H1 (cell line): ENCODE data around the gene PYCARD. TPM values are rescaled to one million over a fixed set of nuclear protein-coding genes. Genes with fewer than 3 reads are reported as not detected.
"Not testable (repeated sequence)": the region's sequence is repeated elsewhere in the genome, so short reads cannot be mapped to it uniquely, and the experiment has no call there.

Experiments
- CTCF ChIA-PET: fragments of 300-600 bp; sonication (Branson Sonifier 250); formaldehyde crosslinking; loops from one replicate; lab custom pipeline; 2021; ENCODE audit not compliant: partially characterized antibody; lab: Charles Lee
- POLR2A ChIA-PET: fragments of 300-600 bp; sonication (Branson Sonifier 250); formaldehyde crosslinking; loops from one replicate; lab custom pipeline; 2021; ENCODE audit warnings: inconsistent platforms; ENCODE audit not compliant: partially characterized antibody; lab: Charles Lee
- DNase-seq, 2 experiments: peaks; one replicate each; pipeline versions ENCODE4 v3.0.0 to v3.0.0-alpha.2; 2010 to 2022; ENCODE audit warnings: low spot score in 2 of 2, low read depth in 1 of 2, mixed read lengths in 1 of 2
- FAIRE-seq: peaks from 2 replicates; lab custom pipeline; 2011; peaks lifted over from hg19 to GRCh38; lab: Jason Lieb, UNC
- H2AFZ ChIP-seq: 2 replicates; pipeline ENCODE4 v1.8.1; 2012; ENCODE audit warnings: low read length, inconsistent platforms
- H2AK5ac ChIP-seq: 2 replicates; pipeline ENCODE4 v1.6.1; 2013; ENCODE audit warnings: low read depth, low read length
- H2BK120ac ChIP-seq: replicated peaks from 2 replicates; pipeline ENCODE3; 2013; ENCODE audit warnings: low read depth, low read length, inconsistent platforms
- H2BK12ac ChIP-seq: 2 replicates; pipeline ENCODE4 v1.6.1; 2013; ENCODE audit warnings: low read depth, low read length
- H2BK15ac ChIP-seq: 2 replicates; pipeline ENCODE4 v1.6.1; 2013; ENCODE audit warnings: low read length
- H2BK20ac ChIP-seq: 2 replicates; pipeline ENCODE4 v1.6.1; 2013; ENCODE audit warnings: low read length
- H2BK5ac ChIP-seq: 2 replicates; pipeline ENCODE4 v1.6.1; 2013; ENCODE audit warnings: low read depth, low read length
- H3K14ac ChIP-seq: 2 replicates; pipeline ENCODE4 v1.6.1; 2013; ENCODE audit warnings: inconsistent platforms; ENCODE audit not compliant: insufficient read length
- H3K18ac ChIP-seq: 2 replicates; pipeline ENCODE4 v1.6.1; 2013; ENCODE audit warnings: low read length; ENCODE audit errors: extremely low read depth
- H3K23ac ChIP-seq: 2 replicates; pipeline ENCODE4 v1.6.1; 2013; ENCODE audit warnings: inconsistent platforms; ENCODE audit not compliant: insufficient read length
- H3K23me2 ChIP-seq: 2 replicates; pipeline ENCODE4 v1.6.1; 2013; ENCODE audit warnings: low read depth, low read length
- H3K27ac ChIP-seq: 2 replicates; pipeline ENCODE4 v1.6.1; 2011; ENCODE audit warnings: low read depth, low read length, inconsistent platforms
- H3K27me3 ChIP-seq, 4 experiments: replicated peaks in 1 of 4; 1 replicate in 1 of 4; 2 replicates in 3 of 4; pipeline versions ENCODE4 v1.6.1 to v1.8.1; 2011 to 2013; ENCODE audit warnings: low read length in 3 of 4, mild to moderate bottlenecking in 3 of 4, inconsistent platforms in 2 of 4, mixed read lengths in 2 of 4, moderate library complexity in 1 of 4; ENCODE audit not compliant: control insufficient read depth in 3 of 4, insufficient read depth in 3 of 4; ENCODE audit errors: extremely low read depth in 1 of 4
- H3K36me3 ChIP-seq, 4 experiments: 2 replicates each; pipeline versions ENCODE4 v1.6.1 to v1.8.1; 2011 to 2013; ENCODE audit warnings: mild to moderate bottlenecking in 4 of 4, low read length in 3 of 4, moderate library complexity in 2 of 4, control low read depth in 1 of 4, inconsistent platforms in 1 of 4; ENCODE audit not compliant: insufficient read depth in 4 of 4, control insufficient read depth in 2 of 4
- H3K4ac ChIP-seq: replicated peaks from 2 replicates; pipeline ENCODE3; 2013; ENCODE audit warnings: low read length, low read depth, mixed read lengths, inconsistent platforms; ENCODE audit not compliant: insufficient read length
- H3K4me1 ChIP-seq, 4 experiments: replicated peaks in 1 of 4; 1 replicate in 1 of 4; 2 replicates in 3 of 4; pipeline versions ENCODE4 v1.6.1 to v1.8.1; 2011 to 2013; ENCODE audit warnings: low read length in 3 of 4, inconsistent platforms in 2 of 4, mixed read lengths in 1 of 4; ENCODE audit not compliant: insufficient read depth in 4 of 4, control insufficient read depth in 3 of 4
- H3K4me2 ChIP-seq, 2 experiments: 2 replicates each; pipeline versions ENCODE4 v1.6.1 to v1.8.1; 2011 to 2013; ENCODE audit warnings: low read depth in 2 of 2, low read length in 2 of 2, control low read depth in 1 of 2, inconsistent platforms in 1 of 2, mild to moderate bottlenecking in 1 of 2; ENCODE audit not compliant: insufficient read depth in 1 of 2
- H3K4me3 ChIP-seq, 4 experiments: fragments of 200-600, 300-600 bp in 1 of 4; sonication (generic), shearing (Covaris generic), sonication (Bioruptor Twin) in 1 of 4; 2 replicates each; pipeline versions ENCODE4 v1.5.1 to v1.8.1; 2011 to 2016; ENCODE audit warnings: low read length in 4 of 4, low read depth in 3 of 4, control low read depth in 2 of 4, inconsistent platforms in 2 of 4, mild to moderate bottlenecking in 2 of 4, mixed read lengths in 1 of 4, moderate library complexity in 1 of 4; ENCODE audit not compliant: insufficient read depth in 2 of 4; ENCODE audit errors: extremely low read depth in 1 of 4
- H3K56ac ChIP-seq: replicated peaks from 2 replicates; pipeline ENCODE3; 2013; ENCODE audit warnings: low read depth, mild to moderate bottlenecking, mixed read lengths, low read length, inconsistent platforms; ENCODE audit not compliant: insufficient read length
- H3K79me1 ChIP-seq: 2 replicates; pipeline ENCODE4 v1.6.1; 2013; ENCODE audit warnings: low read depth, low read length, control low read depth
- H3K79me2 ChIP-seq, 2 experiments: 2 replicates each; pipeline versions ENCODE4 v1.6.1 to v1.8.1; 2012 to 2013; ENCODE audit warnings: low read length in 2 of 2, mild to moderate bottlenecking in 2 of 2, inconsistent platforms in 1 of 2; ENCODE audit not compliant: insufficient read depth in 2 of 2, control insufficient read depth in 1 of 2
- H3K9ac ChIP-seq, 4 experiments: replicated peaks in 1 of 4; 1 replicate in 1 of 4; 2 replicates in 3 of 4; pipeline versions ENCODE4 v1.6.1 to v1.8.1; 2011 to 2013; ENCODE audit warnings: low read depth in 3 of 4, low read length in 3 of 4, control low read depth in 2 of 4, mild to moderate bottlenecking in 2 of 4, moderate library complexity in 2 of 4, inconsistent platforms in 1 of 4; ENCODE audit errors: extremely low read depth in 1 of 4
- H3K9me3 ChIP-seq, 2 experiments: 2 replicates each; pipeline versions ENCODE4 v1.6.1 to v1.8.1; 2012 to 2013; ENCODE audit warnings: mild to moderate bottlenecking in 2 of 2, moderate library complexity in 2 of 2, control low read depth in 1 of 2, inconsistent platforms in 1 of 2, low read depth in 1 of 2, low read length in 1 of 2, mixed read lengths in 1 of 2; ENCODE audit not compliant: insufficient read depth in 2 of 2
- H4K20me1 ChIP-seq, 2 experiments: replicated peaks in 1 of 2; 2 replicates each; pipeline versions ENCODE3 to v1.8.1; 2011 to 2013; ENCODE audit warnings: inconsistent platforms in 2 of 2, low read length in 2 of 2, mild to moderate bottlenecking in 1 of 2; ENCODE audit not compliant: insufficient read depth in 2 of 2, control insufficient read depth in 1 of 2
- H4K5ac ChIP-seq: 2 replicates; pipeline ENCODE4 v1.6.1; 2013; ENCODE audit warnings: low read length, low read depth, mixed read lengths, inconsistent platforms; ENCODE audit not compliant: insufficient read length
- H4K8ac ChIP-seq: 2 replicates; pipeline ENCODE4 v1.8.0; 2013; ENCODE audit warnings: mild to moderate bottlenecking, moderate library complexity, low read length, inconsistent platforms; ENCODE audit not compliant: insufficient read depth; ENCODE audit errors: extremely low read depth
- H4K91ac ChIP-seq: replicated peaks from 2 replicates; pipeline ENCODE3; 2013; ENCODE audit warnings: low read length, mixed read lengths, inconsistent platforms; ENCODE audit not compliant: insufficient read length
- CEBPB ChIP-seq: IDR thresholded peaks from 2 replicates; pipeline ENCODE4 v1.6.1; 2012; ENCODE audit warnings: low read depth, low read length
- MAX ChIP-seq: IDR thresholded peaks from 2 replicates; pipeline ENCODE4 v1.6.1; 2012; ENCODE audit warnings: inconsistent platforms
- RXRA ChIP-seq: IDR thresholded peaks from 2 replicates; pipeline ENCODE4 v1.6.1; 2011; ENCODE audit warnings: low read depth, mild to moderate bottlenecking, low read length, moderate library complexity; ENCODE audit not compliant: insufficient read depth
- WGBS, 2 experiments: shearing (Covaris generic) in 1 of 2; methylation state at CpG; one replicate each; pipeline versions ENCODE4 v1.1.6 to v1.1.7; 2013 to 2015; ENCODE audit warnings: low lambda C conversion rate in 2 of 2, mixed read lengths in 2 of 2, inconsistent platforms in 1 of 2, low coverage in 1 of 2, missing lambda C conversion rate in 1 of 2; ENCODE audit not compliant: insufficient replicate concordance in 2 of 2, insufficient coverage in 1 of 2, insufficient read length in 1 of 2; ENCODE audit errors: extremely low coverage in 1 of 2, missing lambda C conversion rate in 1 of 2; 5-methylcytosine and 5-hydroxymethylcytosine counted together
- polyA plus RNA-seq, 7 experiments: library from polyadenylated mRNA; depleted of rRNA in 3 of 7; stranded (reverse) in 5 of 7; unstranded in 2 of 7; fragments of >200 nt in 5 of 7; fragments of 200-250 nt in 2 of 7; gene quantifications; 1 replicate in 5 of 7; 2 replicates in 1 of 7; 4 replicates in 1 of 7; pipeline versions ENCODE4 v1.2.1 to v1.2.3, GENCODE V29; 2011 to 2013; ENCODE audit warnings: missing spikeins in 2 of 7, mixed read lengths in 2 of 7
- total RNA-seq: library from RNA; stranded (reverse); fragmentation: NEBNext Ultra II Directional; extraction: Animal tissue kit (Norgen Biotek cat#: 25700); gene quantifications from 2 replicates; pipeline ENCODE4 v1.2.1, GENCODE V29; 2021

PYCARD gene
- total and polyA plus RNA-seq, 2 of the 8 experiments (the other 6 are each of a cell fraction or from before 2014, with no cell fraction given) = 29.9 to 77.9 TPM

- TF ChIP-seq MAX (no peak), CEBPB (no peak), RXRA (no peak)
These were observed 25.4 kb downstream of the PYCARD start (continued) for GRCh38 chr16:31177136-31177535.

- H4K5ac ChIP-seq, H3K79me1 ChIP-seq, H3K23me2 ChIP-seq, H4K91ac ChIP-seq, H3K4me1 ChIP-seq, H2BK20ac ChIP-seq, H3K23ac ChIP-seq, H3K27ac ChIP-seq, FAIRE-seq, DNase-seq, H3K18ac ChIP-seq, H2AFZ ChIP-seq, H3K79me2 ChIP-seq, H4K8ac ChIP-seq, H3K36me3 ChIP-seq, H3K4me3 ChIP-seq, H3K9me3 ChIP-seq, H4K20me1 ChIP-seq, H2BK5ac ChIP-seq, H3K14ac ChIP-seq, H3K9ac ChIP-seq, H2BK120ac ChIP-seq, H3K27me3 ChIP-seq, CTCF ChIA-PET, H3K4me2 ChIP-seq, H3K4ac ChIP-seq, H2BK12ac ChIP-seq, H2BK15ac ChIP-seq, H3K56ac ChIP-seq, H2AK5ac ChIP-seq: not testable (repeated sequence)
- POLR2A ChIA-PET = interaction anchor here (1.2 to 2.7 kb wide), 4 partner anchors 10 to 53 kb away, joined by 4 to 17 read pairs (median 8); partner anchors contain the start of genes FUS and KAT8
- no CpG with 5 or more reads among the region's 2 CpGs for WGBS, 2 experiments
These were observed 32.5 kb downstream of the PYCARD start for GRCh38 chr16:31170048-31170447.
